K562 (cell line): ENCODE results near the gene CENPN. TPM values are rescaled to one million over a fixed set of nuclear protein-coding genes. Genes with fewer than 3 reads are reported as not detected.
A peak's percentile ranks its signal among the peaks of the same experiment; 100 is the strongest.

ENCODE experiments used
- ASH1L ChIP-seq: fragments of 450-650 bp; IDR thresholded peaks from 2 replicates; pipeline ENCODE4 v1.6.1; 2018; ENCODE audit warnings: borderline replicate concordance, mild to moderate bottlenecking, low read depth; ENCODE audit not compliant: partially characterized antibody
- E2F5 ChIP-seq: sonication (generic); formaldehyde crosslinking; IDR thresholded peaks from 2 replicates; pipeline ENCODE4 v1.8.0; 2022; ENCODE audit warnings: mild to moderate bottlenecking, missing genetic modification reagents
- ERF ChIP-seq: fragments of 450-650 bp; formaldehyde crosslinking; IDR thresholded peaks from 2 replicates; pipeline ENCODE4 v1.4.0; 2020; ENCODE audit warnings: mild to moderate bottlenecking, mixed read lengths
- FOXK1 ChIP-seq: sonication (generic); formaldehyde crosslinking; IDR thresholded peaks from 2 replicates; pipeline ENCODE4 v1.8.0; 2022; ENCODE audit warnings: missing genetic modification reagents, mild to moderate bottlenecking, borderline replicate concordance
- GATAD2B ChIP-seq: fragments of 450-650 bp; IDR thresholded peaks from 2 replicates; pipeline ENCODE4 v1.6.1; 2017; ENCODE audit warnings: mild to moderate bottlenecking, borderline replicate concordance
- HDAC3 ChIP-seq: fragments of 450-650 bp; IDR thresholded peaks from 2 replicates; pipeline ENCODE4 v1.6.1; 2018; ENCODE audit warnings: borderline replicate concordance, mild to moderate bottlenecking, moderate library complexity; ENCODE audit not compliant: partially characterized antibody
- HIVEP1 ChIP-seq: fragments of 250-450 bp; sonication (Bioruptor Pico); IDR thresholded peaks from 2 replicates; pipeline ENCODE4 v1.4.0; 2020; ENCODE audit warnings: mild to moderate bottlenecking
- NCOR1 ChIP-seq: fragments of 450-650 bp; IDR thresholded peaks from 2 replicates; pipeline ENCODE4 v1.6.1; 2016; ENCODE audit warnings: mild to moderate bottlenecking, moderate library complexity
- PHB2 ChIP-seq: fragments of 450-650 bp; IDR thresholded peaks from 2 replicates; pipeline ENCODE4 v1.6.1; 2017; ENCODE audit warnings: low read depth
- PKNOX1 ChIP-seq: fragments of 450-650 bp; IDR thresholded peaks from 2 replicates; pipeline ENCODE4 v1.6.1; 2016
- SIRT6 ChIP-seq: IDR thresholded peaks from one replicate; pipeline ENCODE4 v1.6.1; 2012; ENCODE audit warnings: low read depth, mild to moderate bottlenecking, control low read depth, inconsistent platforms, low read length, moderate library complexity
- SNAPC5 ChIP-seq: fragments of 250-450 bp; sonication (Bioruptor Pico); IDR thresholded peaks from 2 replicates; pipeline ENCODE4 v1.8.0; 2021; ENCODE audit warnings: moderate library complexity, mild to moderate bottlenecking, inconsistent platforms
- TCFL5 ChIP-seq: fragments of 250-450 bp; sonication (Bioruptor Pico); conservative IDR thresholded peaks from 2 replicates; pipeline ENCODE4 v1.6.1; 2021; ENCODE audit warnings: mild to moderate bottlenecking, moderate library complexity, matching md5 sums
- TEAD1 ChIP-seq, 2 experiments: fragments of 450-650 bp in 1 of 2; sonication (generic) in 1 of 2; formaldehyde crosslinking; IDR thresholded peaks; 2 replicates each; pipeline versions ENCODE4 v1.4.0 to v1.8.0; 2020 to 2022; ENCODE audit warnings: mild to moderate bottlenecking in 2 of 2, missing genetic modification reagents in 1 of 2
- ZNF311 ChIP-seq: fragments of 250-450 bp; sonication (Bioruptor Pico); IDR thresholded peaks from 2 replicates; pipeline ENCODE4 v1.4.0; 2020; ENCODE audit warnings: mild to moderate bottlenecking, moderate library complexity
- ZNF780A ChIP-seq: fragments of 250-450 bp; sonication (Bioruptor Pico); IDR thresholded peaks from 2 replicates; pipeline ENCODE4 v1.5.0; 2021; ENCODE audit warnings: mild to moderate bottlenecking
- ZSCAN29 ChIP-seq: fragments of 450-650 bp; IDR thresholded peaks from 2 replicates; pipeline ENCODE4 v1.6.1; 2017
- polyA plus RNA-seq, 8 experiments: library from polyadenylated mRNA; depleted of rRNA in 4 of 8; stranded (reverse) in 5 of 8; unstranded in 3 of 8; fragments of >200 nt; fragmentation: Nextera tagmentation in 2 of 8; fragmentation: Illumina TruSeq in 1 of 8; extraction: Ambion mirVana in 2 of 8; extraction: Trizol in 1 of 8; gene quantifications; 2 replicates each; pipeline versions ENCODE4 v1.2.1 to v1.2.3, GENCODE V29; 2011 to 2014; ENCODE audit warnings: inconsistent platforms in 1 of 8, missing spikeins in 1 of 8
- total RNA-seq, 7 experiments: library from RNA; depleted of rRNA in 6 of 7; stranded (reverse); fragments of >200 nt in 6 of 7; fragmentation: Illumina TruSeq in 2 of 7; extraction: Trizol in 2 of 7; gene quantifications; 2 replicates each; pipeline versions ENCODE4 v1.2.1 to v1.2.3, GENCODE V29; 2011 to 2021; ENCODE audit warnings: low replicate concordance in 1 of 7
- TF ChIP-seq, protein P1 (sequence below): fragments of 250-450 bp; sonication (Bioruptor Pico); IDR thresholded peaks from 2 replicates; pipeline ENCODE4 v1.5.0; 2020; ENCODE audit warnings: mild to moderate bottlenecking
- TF ChIP-seq, protein P2 (sequence below): IDR thresholded peaks from 3 replicates; pipeline ENCODE4 v1.6.1; 2011; ENCODE audit warnings: borderline replicate concordance, mild to moderate bottlenecking, moderate library complexity; ENCODE audit not compliant: insufficient read length; ENCODE audit errors: extremely low read depth
- TF ChIP-seq, protein P3 (sequence below): fragments of 450-650 bp; IDR thresholded peaks from 2 replicates; pipeline ENCODE4 v1.6.1; 2017; ENCODE audit warnings: mild to moderate bottlenecking, moderate library complexity

The CENPN gene
- total and polyA plus RNA-seq, 9 of the 15 experiments (the other 6 are each of a cell fraction or from before 2014, with no cell fraction given) = 92.3 to 384 (median 140) TPM

GRCh38 chr16:81077076-81077940, 70.3 kb downstream of the CENPN start, which contains the start of gene C16orf46 (continued):
- TF ChIP-seq GATAD2B (no peak), ZNF311 (CRISPR knock-in tag) (peak; percentile 31; the same call in 1 of the 2 replicates), ZSCAN29 (no peak), E2F5 (no peak), NCOR1 (no peak), PHB2 (no peak), TEAD1 (CRISPR knock-in tag; IDR thresholded peaks at IDR 0.05) (0 out of 4 replicates have a peak, but pooled peaks have one; percentile 34 to 48), SIRT6 (no peak), HIVEP1 (peak; percentile 67; the same call in 1 of the 2 replicates), TCFL5 (0 out of 2 replicates have a peak, but pooled peaks have one; percentile 32), FOXK1 (CRISPR knock-in tag) (0 out of 2 replicates have a peak, but pooled peaks have one; percentile 41), ZNF780A (CRISPR knock-in tag) (no peak), ERF (CRISPR knock-in tag) (peak; percentile 78; the same call in 1 of the 2 replicates), PKNOX1 (no peak; the same call in 1 of the 2 replicates), SNAPC5 (no peak), HDAC3 (no peak), ASH1L (no peak)
- TF ChIP-seq, protein P1, sequence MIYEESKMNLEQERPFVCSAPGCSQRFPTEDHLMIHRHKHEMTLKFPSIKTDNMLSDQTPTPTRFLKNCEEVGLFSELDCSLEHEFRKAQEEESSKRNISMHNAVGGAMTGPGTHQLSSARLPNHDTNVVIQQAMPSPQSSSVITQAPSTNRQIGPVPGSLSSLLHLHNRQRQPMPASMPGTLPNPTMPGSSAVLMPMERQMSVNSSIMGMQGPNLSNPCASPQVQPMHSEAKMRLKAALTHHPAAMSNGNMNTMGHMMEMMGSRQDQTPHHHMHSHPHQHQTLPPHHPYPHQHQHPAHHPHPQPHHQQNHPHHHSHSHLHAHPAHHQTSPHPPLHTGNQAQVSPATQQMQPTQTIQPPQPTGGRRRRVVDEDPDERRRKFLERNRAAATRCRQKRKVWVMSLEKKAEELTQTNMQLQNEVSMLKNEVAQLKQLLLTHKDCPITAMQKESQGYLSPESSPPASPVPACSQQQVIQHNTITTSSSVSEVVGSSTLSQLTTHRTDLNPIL (CRISPR knock-in tag) = no peak
- TF ChIP-seq, protein P2, sequence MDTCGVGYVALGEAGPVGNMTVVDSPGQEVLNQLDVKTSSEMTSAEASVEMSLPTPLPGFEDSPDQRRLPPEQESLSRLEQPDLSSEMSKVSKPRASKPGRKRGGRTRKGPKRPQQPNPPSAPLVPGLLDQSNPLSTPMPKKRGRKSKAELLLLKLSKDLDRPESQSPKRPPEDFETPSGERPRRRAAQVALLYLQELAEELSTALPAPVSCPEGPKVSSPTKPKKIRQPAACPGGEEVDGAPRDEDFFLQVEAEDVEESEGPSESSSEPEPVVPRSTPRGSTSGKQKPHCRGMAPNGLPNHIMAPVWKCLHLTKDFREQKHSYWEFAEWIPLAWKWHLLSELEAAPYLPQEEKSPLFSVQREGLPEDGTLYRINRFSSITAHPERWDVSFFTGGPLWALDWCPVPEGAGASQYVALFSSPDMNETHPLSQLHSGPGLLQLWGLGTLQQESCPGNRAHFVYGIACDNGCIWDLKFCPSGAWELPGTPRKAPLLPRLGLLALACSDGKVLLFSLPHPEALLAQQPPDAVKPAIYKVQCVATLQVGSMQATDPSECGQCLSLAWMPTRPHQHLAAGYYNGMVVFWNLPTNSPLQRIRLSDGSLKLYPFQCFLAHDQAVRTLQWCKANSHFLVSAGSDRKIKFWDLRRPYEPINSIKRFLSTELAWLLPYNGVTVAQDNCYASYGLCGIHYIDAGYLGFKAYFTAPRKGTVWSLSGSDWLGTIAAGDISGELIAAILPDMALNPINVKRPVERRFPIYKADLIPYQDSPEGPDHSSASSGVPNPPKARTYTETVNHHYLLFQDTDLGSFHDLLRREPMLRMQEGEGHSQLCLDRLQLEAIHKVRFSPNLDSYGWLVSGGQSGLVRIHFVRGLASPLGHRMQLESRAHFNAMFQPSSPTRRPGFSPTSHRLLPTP = no peak
- TF ChIP-seq, protein P3, sequence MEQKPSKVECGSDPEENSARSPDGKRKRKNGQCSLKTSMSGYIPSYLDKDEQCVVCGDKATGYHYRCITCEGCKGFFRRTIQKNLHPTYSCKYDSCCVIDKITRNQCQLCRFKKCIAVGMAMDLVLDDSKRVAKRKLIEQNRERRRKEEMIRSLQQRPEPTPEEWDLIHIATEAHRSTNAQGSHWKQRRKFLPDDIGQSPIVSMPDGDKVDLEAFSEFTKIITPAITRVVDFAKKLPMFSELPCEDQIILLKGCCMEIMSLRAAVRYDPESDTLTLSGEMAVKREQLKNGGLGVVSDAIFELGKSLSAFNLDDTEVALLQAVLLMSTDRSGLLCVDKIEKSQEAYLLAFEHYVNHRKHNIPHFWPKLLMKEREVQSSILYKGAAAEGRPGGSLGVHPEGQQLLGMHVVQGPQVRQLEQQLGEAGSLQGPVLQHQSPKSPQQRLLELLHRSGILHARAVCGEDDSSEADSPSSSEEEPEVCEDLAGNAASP = no peak
